NCI-H526 (cell line): Measurements from ENCODE around the gene ERCC2.

Experiments
- DNase-seq, 2 experiments: peaks; one replicate each; lab custom pipeline; 2025; lab: John Stamatoyannopoulos, UW

Gene ERCC2

DNA sequence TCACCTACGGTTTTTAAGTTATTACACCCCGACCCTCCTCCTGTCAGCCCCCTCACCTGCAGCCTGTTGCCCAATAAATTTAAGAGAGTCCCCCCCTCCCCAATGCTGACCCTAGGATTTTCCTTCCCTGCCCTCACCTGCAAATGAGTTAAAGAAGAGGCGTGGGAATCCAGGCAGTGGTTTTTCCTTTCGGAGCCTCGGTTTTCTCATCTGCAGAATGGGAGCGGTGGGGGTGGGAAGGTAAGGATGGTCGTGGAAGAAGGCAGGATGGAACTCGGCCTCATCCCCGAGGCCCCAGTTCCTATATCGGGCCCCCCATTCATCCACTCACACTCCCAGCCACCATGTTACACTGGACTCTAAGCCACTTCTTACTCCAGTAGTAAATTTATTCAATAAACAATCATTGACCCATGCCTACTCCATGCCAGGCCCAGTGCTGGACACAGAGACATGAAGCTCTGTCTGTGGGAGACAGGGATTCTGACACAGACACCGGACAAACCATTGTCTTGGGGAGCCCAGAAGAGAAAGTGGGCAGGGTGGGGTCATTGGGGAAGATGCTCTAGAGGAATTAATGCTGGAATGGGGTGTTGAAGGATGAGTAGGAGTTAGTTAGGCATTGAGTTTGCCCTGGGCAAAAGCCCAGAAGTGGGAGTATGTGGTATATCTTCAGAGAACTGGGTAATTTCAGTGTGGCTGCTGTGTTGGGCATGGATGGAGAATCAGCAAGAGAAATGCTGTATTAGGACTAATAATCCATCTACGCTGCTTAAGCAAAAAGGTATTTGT, 66.9 kb downstream of the ERCC2 start:
- no peak for DNase-seq

DNA sequence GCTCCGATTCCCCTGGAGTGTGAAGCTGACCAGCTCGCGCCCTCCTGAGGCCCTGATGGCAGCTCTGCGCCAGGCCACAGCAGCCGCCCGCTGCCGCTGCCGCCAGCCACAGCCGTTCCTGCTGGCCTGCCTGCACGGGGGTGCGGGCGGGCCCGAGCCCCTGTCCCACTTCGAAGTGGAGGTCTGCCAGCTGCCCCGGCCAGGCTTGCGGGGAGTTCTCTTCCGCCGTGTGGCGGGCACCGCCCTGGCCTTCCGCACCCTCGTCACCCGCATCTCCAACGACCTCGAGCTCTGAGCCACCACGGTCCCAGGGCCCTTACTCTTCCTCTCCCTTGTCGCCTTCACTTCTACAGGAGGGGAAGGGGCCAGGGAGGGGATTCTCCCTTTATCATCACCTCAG, 68.0 kb downstream of the ERCC2 start:
- no peak for DNase-seq
